NCI-H1092 (cell line): ENCODE results near the gene NOS1.
A peak's percentile ranks its signal among the peaks of the same experiment; 100 is the strongest.
"Not testable (repeated sequence)": the region's sequence is repeated elsewhere in the genome, so short reads cannot be mapped to it uniquely, and the experiment has no call there.

ENCODE experiments used
- DNase-seq: peaks from one replicate; lab custom pipeline; 2025; lab: John Stamatoyannopoulos, UW

Gene NOS1

GRCh38 chr12:117361347-117361751, at the start of gene NOS1:
TSS of gene NOS1 (minus strand) at chr12:117361626. CDS start at chr12:117331069, 30,557 bp downstream.
- no peak for DNase-seq

- no peak for DNase-seq
These were observed 47.9 kb upstream of the NOS1 start for GRCh38 chr12:117409286-117409685.

GRCh38 chr12:117408161-117408791, 46.9 kb upstream of the NOS1 start:
- peak; percentile 3 for DNase-seq

GRCh38 chr12:117404940-117405339, 43.5 kb upstream of the NOS1 start:
- DNase-seq = no peak

GRCh38 chr12:117404203-117404853, 42.9 kb upstream of the NOS1 start:
- no peak for DNase-seq

- DNase-seq = no peak
These were observed 42.2 kb upstream of the NOS1 start for GRCh38 chr12:117403586-117404139.

GRCh38 chr12:117402363-117402762, 40.9 kb upstream of the NOS1 start:
- no peak for DNase-seq

GRCh38 chr12:117400912-117401311, 39.5 kb upstream of the NOS1 start:
- DNase-seq = no peak

GRCh38 chr12:117398482-117398881, 37.1 kb upstream of the NOS1 start:
- DNase-seq = not testable (repeated sequence)

GRCh38 chr12:117395766-117396165, 34.3 kb upstream of the NOS1 start:
- no peak for DNase-seq

GRCh38 chr12:117394491-117394890, 33.1 kb upstream of the NOS1 start:
- no peak for DNase-seq

- no peak for DNase-seq
These were observed 32.2 kb upstream of the NOS1 start for GRCh38 chr12:117393656-117394055.

GRCh38 chr12:117390866-117391265, 29.4 kb upstream of the NOS1 start:
- DNase-seq = no peak

GRCh38 chr12:117388951-117389446, 27.6 kb upstream of the NOS1 start:
- DNase-seq = no peak

GRCh38 chr12:117387832-117388231, 26.4 kb upstream of the NOS1 start:
- DNase-seq = no peak

- no peak for DNase-seq
These were observed 23.3 kb upstream of the NOS1 start for GRCh38 chr12:117384735-117385134.

GRCh38 chr12:117380083-117380482, 18.7 kb upstream of the NOS1 start:
- no peak for DNase-seq

GRCh38 chr12:117377758-117378157, 16.3 kb upstream of the NOS1 start:
- no peak for DNase-seq

- no peak for DNase-seq
These were observed 9.2 kb upstream of the NOS1 start for GRCh38 chr12:117370588-117370987.

- DNase-seq = not testable (repeated sequence)
These were observed 8.6 kb upstream of the NOS1 start for GRCh38 chr12:117370000-117370399.

GRCh38 chr12:117367006-117367638, 5.7 kb upstream of the NOS1 start:
- peak; percentile 72 for DNase-seq

- DNase-seq = no peak
These were observed 3.7 kb upstream of the NOS1 start for GRCh38 chr12:117365049-117365616.
